BE2C (cell line): ENCODE measurements around the gene ITM2B.
"Not testable (repeated sequence)": the region's sequence is repeated elsewhere in the genome, so short reads cannot be mapped to it uniquely, and the experiment has no call there.

Experiments used
- DNase-seq: peaks from one replicate; pipeline ENCODE4 v3.0.0-alpha.2; 2020
- H3K27me3 ChIP-seq: fragments of 250-450 bp; sonication (Bioruptor Pico); 2 replicates; pipeline ENCODE4 v1.5.1; 2020; ENCODE audit warnings: mild to moderate bottlenecking
- H3K36me3 ChIP-seq: fragments of 250-450 bp; sonication (Bioruptor Pico); 2 replicates; pipeline ENCODE4 v1.5.1; 2020; ENCODE audit warnings: mild to moderate bottlenecking
- H3K4me1 ChIP-seq: fragments of 250-450 bp; sonication (Bioruptor Pico); 2 replicates; pipeline ENCODE4 v1.5.1; 2020
- H3K4me3 ChIP-seq: 2 replicates; pipeline ENCODE4 v1.5.1; 2011; ENCODE audit warnings: low read depth, low read length
- H3K9me3 ChIP-seq: fragments of 250-450 bp; sonication (Bioruptor Pico); 2 replicates; pipeline ENCODE4 v1.5.1; 2020
- CTCF ChIP-seq: IDR thresholded peaks from 2 replicates; pipeline ENCODE4 v1.5.1; 2012; ENCODE audit warnings: mild to moderate bottlenecking, low read depth, low read length

Gene ITM2B

GRCh38 chr13:48210178-48210577 is 22.8 kb upstream of the ITM2B start:
- no peak overlapping the region for H3K4me3 ChIP-seq
- H3K36me3 ChIP-seq = no peaks in the 10 kb centered on the region
- H3K27me3 ChIP-seq = no peaks in the 10 kb centered on the region
- TF ChIP-seq CTCF = no peak
- no peaks in the 10 kb centered on the region; the same call in 1 of the 2 replicates for H3K9me3 ChIP-seq
- DNase-seq = no peak
- H3K4me1 ChIP-seq = no peaks in the 10 kb centered on the region

GRCh38 chr13:48214519-48215121 is 18.4 kb upstream of the ITM2B start:
- DNase-seq = no peak
- no peak for TF ChIP-seq CTCF
- no peaks in the 10 kb centered on the region; the same call in 1 of the 2 replicates for H3K27me3 ChIP-seq
- H3K4me1 ChIP-seq = no peaks in the 10 kb centered on the region
- H3K9me3 ChIP-seq = no peaks in the 10 kb centered on the region
- H3K4me3 ChIP-seq = no peak overlapping the region
- H3K36me3 ChIP-seq = no peaks in the 10 kb centered on the region

GRCh38 chr13:48215511-48216203 is 17.3 kb upstream of the ITM2B start:
- DNase-seq, H3K9me3 ChIP-seq, H3K4me3 ChIP-seq, H3K27me3 ChIP-seq, H3K36me3 ChIP-seq, H3K4me1 ChIP-seq: not testable (repeated sequence)

- no peak for TF ChIP-seq CTCF
- DNase-seq = no peak
- no peaks in the 10 kb centered on the region for H3K4me1 ChIP-seq
- H3K4me3 ChIP-seq = no peak overlapping the region
- no peaks in the 10 kb centered on the region; the same call in 1 of the 2 replicates for H3K27me3 ChIP-seq
- H3K36me3 ChIP-seq = no peaks in the 10 kb centered on the region
- H3K9me3 ChIP-seq = no peaks in the 10 kb centered on the region
Observed at GRCh38 chr13:48216204-48216711, 16.7 kb upstream of the ITM2B start.

GRCh38 chr13:48220592-48220980 is 12.4 kb upstream of the ITM2B start:
- no peak for DNase-seq
- Histone ChIP-seq H3K36me3 (no peaks in the 10 kb centered on the region), H3K4me1 (no peaks in the 10 kb centered on the region), H3K9me3 (no peaks in the 10 kb centered on the region; the same call in 1 of the 2 replicates), H3K27me3 (no peaks in the 10 kb centered on the region; the same call in 1 of the 2 replicates), H3K4me3 (no peak overlapping the region)
- no peak for TF ChIP-seq CTCF

GRCh38 chr13:48220981-48221685 is 11.9 kb upstream of the ITM2B start:
- H3K4me1 ChIP-seq = no peaks in the 10 kb centered on the region
- TF ChIP-seq CTCF = no peak
- DNase-seq = no peak
- H3K27me3 ChIP-seq = no peaks in the 10 kb centered on the region; the same call in 1 of the 2 replicates
- no peaks in the 10 kb centered on the region for H3K36me3 ChIP-seq
- H3K4me3 ChIP-seq = no peak overlapping the region
- H3K9me3 ChIP-seq = no peaks in the 10 kb centered on the region; the same call in 1 of the 2 replicates
